ENCODE data around the gene ERAP2.
"Not testable (repeated sequence)": the region's sequence is repeated elsewhere in the genome, so short reads cannot be mapped to it uniquely, and the experiment has no call there.

ERAP2 gene

GRCh38 chr5:96876292-96876850 is at the start of gene ERAP2:
ERAP2 (plus strand) TSS chr5:96876500; CDS start chr5:96879686, 3,186 bp downstream.
- DNase-seq, result peak in 1 of 2 experiments; percentile 61

- DNase-seq, result no peak
These were observed 47.0 kb upstream of the ERAP2 start for GRCh38 chr5:96829297-96829696.

GRCh38 chr5:96834016-96834415 is 42.3 kb upstream of the ERAP2 start:
- no peak for DNase-seq

GRCh38 chr5:96835791-96836191 is 40.5 kb upstream of the ERAP2 start:
- DNase-seq, result no peak

GRCh38 chr5:96836817-96837216 is 39.5 kb upstream of the ERAP2 start:
- DNase-seq, result no peak

GRCh38 chr5:96837303-96837702 is 39.0 kb upstream of the ERAP2 start:
- DNase-seq, result no peak

- DNase-seq, result no peak
These were observed 37.9 kb upstream of the ERAP2 start for GRCh38 chr5:96838201-96839070.

GRCh38 chr5:96839071-96839592 is 37.2 kb upstream of the ERAP2 start:
- DNase-seq, result no peak

- DNase-seq, result not testable (repeated sequence)
These were observed 34.4 kb upstream of the ERAP2 start for GRCh38 chr5:96841931-96842330.

GRCh38 chr5:96843140-96843539 is 33.2 kb upstream of the ERAP2 start:
- no peak for DNase-seq

- no peak for DNase-seq
These were observed 31.8 kb upstream of the ERAP2 start for GRCh38 chr5:96844481-96844990.

- DNase-seq, result no peak
These were observed 24.8 kb upstream of the ERAP2 start for GRCh38 chr5:96851312-96852062.

- DNase-seq, result no peak
These were observed 23.5 kb upstream of the ERAP2 start for GRCh38 chr5:96852759-96853158.

- DNase-seq, result no peak
These were observed 22.2 kb upstream of the ERAP2 start for GRCh38 chr5:96854067-96854466.

GRCh38 chr5:96855031-96855872 is 21.0 kb upstream of the ERAP2 start:
- no peak for DNase-seq

GRCh38 chr5:96856371-96856770 is 19.9 kb upstream of the ERAP2 start:
- DNase-seq, result no peak

- DNase-seq, result no peak
These were observed 18.8 kb upstream of the ERAP2 start for GRCh38 chr5:96857454-96857853.

- peak; percentile 17 to 24 for DNase-seq
These were observed 18.4 kb upstream of the ERAP2 start for GRCh38 chr5:96857924-96858323.

- no peak for DNase-seq
These were observed 16.9 kb upstream of the ERAP2 start for GRCh38 chr5:96859375-96859774.

GRCh38 chr5:96861076-96861475 is 15.2 kb upstream of the ERAP2 start:
- peak; percentile 41 to 70 for DNase-seq

GRCh38 chr5:96863114-96863513 is 13.2 kb upstream of the ERAP2 start:
- no peak for DNase-seq

GRCh38 chr5:96863949-96864584 is 12.2 kb upstream of the ERAP2 start:
- no peak for DNase-seq
